ENCODE measurements around the gene RPS2.

The RPS2 gene

GRCh38 chr16:2002406-2003230 lies 38.0 kb upstream of the RPS2 start:
- no peak for TF ChIP-seq CTCF (IDR thresholded peaks at IDR 0.05; ENCODE audit: control insufficient read depth, extremely low read depth, insufficient read depth)
- H3K4me3 ChIP-seq (ENCODE audit: low read depth, low read length), result no peak overlapping the region

DNA sequence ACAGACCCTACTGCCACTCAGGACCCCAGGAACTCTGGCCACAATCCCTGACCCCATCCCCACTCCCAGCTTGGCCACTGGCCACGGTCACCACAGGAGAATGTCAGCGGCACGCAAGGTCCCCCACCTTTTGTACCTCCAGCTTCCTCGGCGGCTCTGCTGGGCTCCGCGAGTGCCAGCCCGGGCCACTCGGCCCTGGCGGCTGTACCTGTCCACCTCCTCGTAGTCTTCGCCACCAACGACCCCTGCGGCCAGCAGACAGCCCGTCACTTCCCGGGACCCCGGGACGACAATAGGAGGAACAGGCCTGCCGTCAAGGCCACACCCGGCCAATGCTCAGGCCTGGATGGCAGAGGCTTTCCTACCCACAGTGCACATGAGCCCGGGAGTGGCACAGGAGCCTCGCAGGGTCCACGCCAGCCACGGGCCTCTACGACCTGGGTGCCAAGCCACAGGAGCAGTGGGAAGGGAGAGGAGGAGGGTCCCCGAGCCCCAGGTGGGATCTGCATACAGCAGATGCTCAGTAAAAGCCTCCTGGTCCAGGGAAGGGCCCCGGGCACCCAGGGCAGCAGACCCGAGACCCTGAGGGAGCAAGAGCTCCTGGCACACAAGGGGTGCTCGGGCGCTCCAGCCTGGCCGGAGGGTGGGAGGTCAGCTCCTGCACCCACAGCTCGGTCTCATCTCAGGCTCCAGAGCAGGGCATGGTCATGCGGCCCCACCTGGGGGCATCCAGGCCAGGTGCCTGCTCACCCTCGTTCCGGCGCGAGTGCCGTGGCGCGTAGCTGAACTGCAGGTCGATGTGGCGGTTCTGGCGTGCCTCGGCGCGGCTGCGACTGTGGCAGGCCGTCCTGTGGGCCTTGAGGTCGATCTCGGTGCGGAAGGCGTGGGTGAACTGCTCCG lies 37.1 kb upstream of the RPS2 start:
- no peak for DNase-seq (ENCODE audit: low read depth)
- no peak for TF ChIP-seq CTCF (IDR thresholded peaks at IDR 0.05; ENCODE audit: control insufficient read depth, extremely low read depth, insufficient read depth)
- no peak overlapping the region for H3K4me3 ChIP-seq (ENCODE audit: low read depth, low read length)

More at GRCh38 chr16:2002406-2003230, 38.0 kb upstream of the RPS2 start:
- no peak for DNase-seq (ENCODE audit: low read depth)

- TF ChIP-seq CTCF (IDR thresholded peaks at IDR 0.05; ENCODE audit: control insufficient read depth, extremely low read depth, insufficient read depth), result no peak
- no peak overlapping the region for H3K4me3 ChIP-seq (ENCODE audit: low read depth, low read length)
- DNase-seq (ENCODE audit: low read depth), result no peak
Measured at GRCh38 chr16:2001035-2001434, 36.4 kb upstream of the RPS2 start.

DNA sequence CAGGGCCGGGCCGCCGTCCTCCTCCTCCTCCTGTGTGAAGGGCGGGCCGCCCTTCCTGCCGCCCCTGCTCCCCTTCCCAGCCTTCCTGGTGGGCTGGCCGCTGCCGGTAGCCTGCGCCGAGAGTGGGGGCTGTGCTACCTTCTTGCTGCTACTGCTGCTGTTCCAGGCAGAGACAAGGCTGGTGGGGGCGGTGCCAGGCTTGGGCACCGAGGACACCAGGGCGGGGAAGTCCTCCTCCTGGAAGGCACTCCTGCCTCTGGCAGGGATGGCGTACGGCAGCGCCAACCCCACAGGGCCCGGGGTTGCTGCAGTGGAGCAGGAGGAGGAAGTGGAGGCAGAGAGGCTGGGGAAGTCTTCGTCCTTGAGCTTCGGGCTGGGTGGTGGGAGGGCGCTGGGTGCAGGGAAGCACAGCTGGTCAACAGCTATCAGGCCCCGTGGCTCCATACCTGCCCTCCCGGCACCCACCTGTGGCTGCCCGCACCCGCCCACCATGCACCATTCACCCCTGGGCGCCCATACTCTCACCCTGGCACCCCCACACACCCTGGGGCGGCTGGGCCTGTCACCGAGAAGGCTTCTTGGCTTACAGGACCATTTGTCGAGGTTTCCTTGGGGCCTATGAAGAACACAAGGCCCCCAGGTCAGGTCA lies 35.4 kb upstream of the RPS2 start:
- DNase-seq (ENCODE audit: low read depth), result no peak
- no peak overlapping the region for H3K4me3 ChIP-seq (ENCODE audit: low read depth, low read length)
- TF ChIP-seq CTCF (IDR thresholded peaks at IDR 0.05; ENCODE audit: control insufficient read depth, extremely low read depth, insufficient read depth), result no peak

- DNase-seq (ENCODE audit: low read depth), result no peak
- TF ChIP-seq CTCF (IDR thresholded peaks at IDR 0.05; ENCODE audit: control insufficient read depth, extremely low read depth, insufficient read depth), result no peak
- no peak overlapping the region for H3K4me3 ChIP-seq (ENCODE audit: low read depth, low read length)
Measured at GRCh38 chr16:1998852-1999801, 34.5 kb upstream of the RPS2 start.

- TF ChIP-seq CTCF (IDR thresholded peaks at IDR 0.05; ENCODE audit: control insufficient read depth, extremely low read depth, insufficient read depth), result no peak
- H3K4me3 ChIP-seq (ENCODE audit: low read depth, low read length), result no peak overlapping the region
- DNase-seq (ENCODE audit: low read depth), result no peak
Measured at GRCh38 chr16:1998360-1998835, 33.8 kb upstream of the RPS2 start.

All from LNCaP clone FGC (cell line).